ENCODE measurements around the gene ATXN1. TPM values are rescaled to one million over a fixed set of nuclear protein-coding genes. Genes with fewer than 3 reads are reported as not detected.

Gene ATXN1
- total RNA-seq, 1 donor: 48.5 TPM

GRCh38 chr6:16332175-16332542 is 429.1 kb downstream of the ATXN1 start:
- Histone ChIP-seq H3K4me1 (ENCODE audit: insufficient read depth, low read length) (peaks cover 49% of the 10 kb centered on the region), H3K36me3 (ENCODE audit: insufficient read depth, low read length) (no peaks in the 10 kb centered on the region), H3K9me3 (ENCODE audit: low read depth, low read length) (no peaks in the 10 kb centered on the region), H3K4me3 (ENCODE audit: insufficient read depth, low read length) (peak overlapping the region; percentile 35), H4K20me1 (ENCODE audit: insufficient read depth, low read length) (peaks cover 4% of the 10 kb centered on the region), H3K4me2 (ENCODE audit: insufficient read depth, low read length) (peak overlapping the region; percentile 73), H2AFZ (ENCODE audit: low read length) (no peak overlapping the region), H3K27me3 (ENCODE audit: insufficient read depth, low read length) (no peaks in the 10 kb centered on the region), H3K79me2 (ENCODE audit: insufficient read depth, low read length) (no peaks in the 10 kb centered on the region), H3K27ac (ENCODE audit: low read depth, low read length) (peak overlapping the region; percentile 64)
- peak; percentile 92 for DNase-seq (ENCODE audit: insufficient read length, low spot score, missing footprints)
- peak; percentile 96 for TF ChIP-seq CTCF (IDR thresholded peaks at IDR 0.05; ENCODE audit: extremely low read depth, low read depth, low read length)

GRCh38 chr6:16331384-16332174 is 429.7 kb downstream of the ATXN1 start:
- no peaks in the 10 kb centered on the region for H3K79me2 ChIP-seq (ENCODE audit: insufficient read depth, low read length)
- H3K4me2 ChIP-seq (ENCODE audit: insufficient read depth, low read length): peak overlapping the region; percentile 73
- H3K27me3 ChIP-seq (ENCODE audit: insufficient read depth, low read length): no peaks in the 10 kb centered on the region
- no peak overlapping the region for H2AFZ ChIP-seq (ENCODE audit: low read length)
- H3K4me3 ChIP-seq (ENCODE audit: insufficient read depth, low read length): peak overlapping the region; percentile 35
- H3K36me3 ChIP-seq (ENCODE audit: insufficient read depth, low read length): peaks cover 6% of the 10 kb centered on the region
- H3K9me3 ChIP-seq (ENCODE audit: low read depth, low read length): no peaks in the 10 kb centered on the region
- peak overlapping the region; percentile 64 for H3K27ac ChIP-seq (ENCODE audit: low read depth, low read length)
- TF ChIP-seq CTCF (IDR thresholded peaks at IDR 0.05; ENCODE audit: extremely low read depth, low read depth, low read length): peak; percentile 99
- peaks cover 43% of the 10 kb centered on the region for H3K4me1 ChIP-seq (ENCODE audit: insufficient read depth, low read length)
- H4K20me1 ChIP-seq (ENCODE audit: insufficient read depth, low read length): peaks cover 4% of the 10 kb centered on the region
- peak; percentile 98 for DNase-seq (ENCODE audit: insufficient read length, low spot score, missing footprints)

DNA sequence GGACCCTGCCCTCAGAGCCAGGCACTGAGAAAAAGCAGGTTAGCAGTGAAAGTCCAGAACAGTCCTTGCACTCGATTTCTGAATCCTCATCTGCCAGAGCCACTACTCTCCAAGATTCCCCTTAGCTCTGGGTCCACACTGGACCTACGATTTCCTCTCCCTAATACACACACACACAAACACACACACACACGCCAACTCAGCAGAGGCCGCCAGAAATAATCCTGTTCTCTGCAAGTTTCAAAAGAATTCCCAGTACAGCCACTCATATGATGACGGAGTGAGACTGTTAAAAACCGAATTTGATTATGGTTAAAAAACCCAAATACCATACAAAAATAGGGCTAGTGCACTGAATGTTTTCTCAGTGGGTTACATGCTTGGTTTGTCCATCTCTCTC is 432.0 kb downstream of the ATXN1 start:
- no peak overlapping the region for H2AFZ ChIP-seq (ENCODE audit: low read length)
- TF ChIP-seq CTCF (IDR thresholded peaks at IDR 0.05; ENCODE audit: extremely low read depth, low read depth, low read length): no peak
- peaks cover 6% of the 10 kb centered on the region for H3K36me3 ChIP-seq (ENCODE audit: insufficient read depth, low read length)
- H3K27ac ChIP-seq (ENCODE audit: low read depth, low read length): no peak overlapping the region
- no peak for DNase-seq (ENCODE audit: insufficient read length, low spot score, missing footprints)
- peaks cover 10% of the 10 kb centered on the region for H4K20me1 ChIP-seq (ENCODE audit: insufficient read depth, low read length)
- H3K4me2 ChIP-seq (ENCODE audit: insufficient read depth, low read length): no peak overlapping the region
- H3K27me3 ChIP-seq (ENCODE audit: insufficient read depth, low read length): no peaks in the 10 kb centered on the region
- H3K79me2 ChIP-seq (ENCODE audit: insufficient read depth, low read length): no peaks in the 10 kb centered on the region
- peaks cover 29% of the 10 kb centered on the region for H3K4me1 ChIP-seq (ENCODE audit: insufficient read depth, low read length)
- H3K9me3 ChIP-seq (ENCODE audit: low read depth, low read length): no peaks in the 10 kb centered on the region
- H3K4me3 ChIP-seq (ENCODE audit: insufficient read depth, low read length): no peak overlapping the region

DNA sequence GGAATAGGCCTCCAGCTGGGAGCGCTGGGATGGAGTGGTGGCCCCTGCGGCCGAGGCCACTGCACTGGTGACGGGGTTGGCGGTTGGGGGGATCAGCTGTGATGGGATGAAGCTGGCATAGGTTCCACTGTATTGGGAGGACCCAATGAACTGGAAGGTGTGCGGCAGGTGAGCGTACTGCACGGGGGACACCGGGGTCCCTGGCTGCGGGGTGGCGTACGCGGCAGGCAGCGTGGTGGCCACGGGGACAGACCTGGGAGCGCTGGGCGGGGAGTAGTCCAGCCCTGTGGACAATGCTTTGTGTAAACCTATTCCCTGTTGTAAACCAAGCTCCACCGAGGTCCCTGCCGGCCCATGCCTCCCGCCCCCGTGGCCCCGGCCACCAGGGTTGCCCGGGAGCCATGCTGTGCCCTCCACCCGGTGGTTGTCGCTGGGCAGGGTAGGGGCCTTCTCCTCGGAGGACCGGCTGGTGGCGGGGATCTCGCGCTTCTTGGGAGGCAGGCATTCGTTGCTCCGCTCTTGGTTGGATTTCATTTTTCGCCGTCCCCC is 433.4 kb downstream of the ATXN1 start:
- no peak for DNase-seq (ENCODE audit: insufficient read length, low spot score, missing footprints)
- peaks cover 6% of the 10 kb centered on the region for H3K36me3 ChIP-seq (ENCODE audit: insufficient read depth, low read length)
- no peaks in the 10 kb centered on the region for H3K79me2 ChIP-seq (ENCODE audit: insufficient read depth, low read length)
- no peak for TF ChIP-seq CTCF (IDR thresholded peaks at IDR 0.05; ENCODE audit: extremely low read depth, low read depth, low read length)
- H3K27ac ChIP-seq (ENCODE audit: low read depth, low read length): no peak overlapping the region
- no peaks in the 10 kb centered on the region for H3K27me3 ChIP-seq (ENCODE audit: insufficient read depth, low read length)
- H3K9me3 ChIP-seq (ENCODE audit: low read depth, low read length): no peaks in the 10 kb centered on the region
- peaks cover 21% of the 10 kb centered on the region for H3K4me1 ChIP-seq (ENCODE audit: insufficient read depth, low read length)
- peaks cover 14% of the 10 kb centered on the region for H4K20me1 ChIP-seq (ENCODE audit: insufficient read depth, low read length)
- H2AFZ ChIP-seq (ENCODE audit: low read length): no peak overlapping the region
- no peak overlapping the region for H3K4me2 ChIP-seq (ENCODE audit: insufficient read depth, low read length)
- H3K4me3 ChIP-seq (ENCODE audit: insufficient read depth, low read length): no peak overlapping the region
